ENCODE data around the gene LMNB1. TPM values are rescaled to one million over a fixed set of nuclear protein-coding genes. Genes with fewer than 3 reads are reported as not detected.
A peak's percentile ranks its signal among the peaks of the same experiment; 100 is the strongest.
"Not testable (repeated sequence)": the region's sequence is repeated elsewhere in the genome, so short reads cannot be mapped to it uniquely, and the experiment has no call there.

LMNB1 gene
- polyA plus RNA-seq, 1 donor, result 48.9 TPM

DNA sequence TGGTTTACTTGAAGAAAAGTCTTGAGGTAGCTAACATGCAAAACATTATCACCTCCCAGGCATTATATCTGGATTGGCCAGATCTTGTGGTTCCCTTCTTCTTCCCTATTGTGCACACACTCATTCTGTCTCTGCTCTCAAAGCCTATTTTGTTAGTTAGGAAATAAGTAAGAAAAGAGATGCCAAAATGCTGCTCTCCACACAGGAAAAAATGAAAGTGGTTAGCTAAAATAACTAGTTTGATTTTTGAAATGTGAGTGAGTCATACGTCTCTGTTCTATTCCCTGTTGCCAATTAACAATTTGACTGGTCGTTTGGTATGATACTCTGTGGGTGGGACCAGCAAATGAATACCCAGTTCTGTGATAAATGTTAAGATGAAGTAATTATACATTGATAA, 28.1 kb downstream of the LMNB1 start:
- no peak for DNase-seq
- Histone ChIP-seq H3K4me1 (ENCODE audit: control insufficient read depth, insufficient read depth, low read length) (no peaks in the 10 kb centered on the region), H3K27me3 (ENCODE audit: control insufficient read depth, insufficient read depth, low read length) (no peaks in the 10 kb centered on the region), H3K4me3 (ENCODE audit: low read length) (no peak overlapping the region), H3K36me3 (ENCODE audit: control insufficient read depth, insufficient read depth, low read length) (peaks cover 17% of the 10 kb centered on the region), H3K27ac (ENCODE audit: low read length) (no peak overlapping the region), H3K9me3 (ENCODE audit: control insufficient read depth, low read depth, low read length) (no peaks in the 10 kb centered on the region)
- WGBS (ENCODE audit: insufficient coverage, low lambda C conversion rate), result 80% methylated on average over 1 of the region's 2 CpGs

DNA sequence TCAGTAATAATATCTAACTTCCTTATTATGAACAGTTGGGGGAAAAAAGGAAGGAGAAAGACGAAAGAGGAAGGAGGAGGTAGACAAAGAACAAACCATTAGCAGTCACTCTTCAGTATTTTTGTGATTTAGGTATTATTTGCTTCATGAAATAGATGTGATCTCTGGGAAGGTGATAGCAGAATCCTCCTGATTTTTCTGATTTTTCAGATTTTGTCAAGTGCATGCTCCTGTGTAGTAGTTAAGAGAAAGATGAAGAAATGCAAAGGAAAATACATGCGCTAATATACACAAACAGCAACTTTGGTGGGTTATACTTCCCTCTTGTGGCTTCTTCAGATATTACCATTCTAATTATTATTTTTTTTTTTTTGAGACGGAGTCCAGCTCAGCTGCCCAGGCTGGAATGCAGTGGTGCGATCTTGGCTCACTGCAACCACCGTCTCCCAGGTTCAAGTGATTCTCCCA, 31.6 kb downstream of the LMNB1 start:
- peaks cover 38% of the 10 kb centered on the region for H3K36me3 ChIP-seq (ENCODE audit: control insufficient read depth, insufficient read depth, low read length)
- no peaks in the 10 kb centered on the region for H3K9me3 ChIP-seq (ENCODE audit: control insufficient read depth, low read depth, low read length)
- H3K27me3 ChIP-seq (ENCODE audit: control insufficient read depth, insufficient read depth, low read length), result no peaks in the 10 kb centered on the region
- DNase-seq, result peak in 1 of 2 donors; percentile 21
- no peak overlapping the region for H3K27ac ChIP-seq (ENCODE audit: low read length)
- 100% methylated on average over 2 of the region's 5 CpGs for WGBS (ENCODE audit: insufficient coverage, low lambda C conversion rate)
- no peaks in the 10 kb centered on the region for H3K4me1 ChIP-seq (ENCODE audit: control insufficient read depth, insufficient read depth, low read length)
- H3K4me3 ChIP-seq (ENCODE audit: low read length), result no peak overlapping the region

DNA sequence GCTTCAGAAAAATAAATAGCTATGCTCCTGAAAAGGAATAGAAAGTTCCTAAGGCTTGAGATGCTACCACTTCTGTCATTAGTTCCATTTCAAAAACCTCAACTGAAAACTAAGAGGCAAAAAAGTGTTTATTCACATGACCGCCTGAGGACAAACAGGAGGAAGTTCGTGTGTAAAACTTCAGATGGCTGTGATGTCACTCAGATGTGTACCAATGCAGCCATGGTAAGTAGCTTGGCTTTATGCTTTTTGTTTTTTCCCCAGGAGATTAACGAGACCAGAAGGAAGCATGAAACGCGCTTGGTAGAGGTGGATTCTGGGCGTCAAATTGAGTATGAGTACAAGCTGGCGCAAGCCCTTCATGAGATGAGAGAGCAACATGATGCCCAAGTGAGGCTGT, 33.0 kb downstream of the LMNB1 start:
- no peaks in the 10 kb centered on the region for H3K4me1 ChIP-seq (ENCODE audit: control insufficient read depth, insufficient read depth, low read length)
- H3K27ac ChIP-seq (ENCODE audit: low read length), result no peak overlapping the region
- no peaks in the 10 kb centered on the region for H3K9me3 ChIP-seq (ENCODE audit: control insufficient read depth, low read depth, low read length)
- 82% methylated on average over 2 of the region's 7 CpGs for WGBS (ENCODE audit: insufficient coverage, low lambda C conversion rate)
- peaks cover 41% of the 10 kb centered on the region for H3K36me3 ChIP-seq (ENCODE audit: control insufficient read depth, insufficient read depth, low read length)
- H3K4me3 ChIP-seq (ENCODE audit: low read length), result no peak overlapping the region
- DNase-seq, result no peak
- H3K27me3 ChIP-seq (ENCODE audit: control insufficient read depth, insufficient read depth, low read length), result no peaks in the 10 kb centered on the region

DNA sequence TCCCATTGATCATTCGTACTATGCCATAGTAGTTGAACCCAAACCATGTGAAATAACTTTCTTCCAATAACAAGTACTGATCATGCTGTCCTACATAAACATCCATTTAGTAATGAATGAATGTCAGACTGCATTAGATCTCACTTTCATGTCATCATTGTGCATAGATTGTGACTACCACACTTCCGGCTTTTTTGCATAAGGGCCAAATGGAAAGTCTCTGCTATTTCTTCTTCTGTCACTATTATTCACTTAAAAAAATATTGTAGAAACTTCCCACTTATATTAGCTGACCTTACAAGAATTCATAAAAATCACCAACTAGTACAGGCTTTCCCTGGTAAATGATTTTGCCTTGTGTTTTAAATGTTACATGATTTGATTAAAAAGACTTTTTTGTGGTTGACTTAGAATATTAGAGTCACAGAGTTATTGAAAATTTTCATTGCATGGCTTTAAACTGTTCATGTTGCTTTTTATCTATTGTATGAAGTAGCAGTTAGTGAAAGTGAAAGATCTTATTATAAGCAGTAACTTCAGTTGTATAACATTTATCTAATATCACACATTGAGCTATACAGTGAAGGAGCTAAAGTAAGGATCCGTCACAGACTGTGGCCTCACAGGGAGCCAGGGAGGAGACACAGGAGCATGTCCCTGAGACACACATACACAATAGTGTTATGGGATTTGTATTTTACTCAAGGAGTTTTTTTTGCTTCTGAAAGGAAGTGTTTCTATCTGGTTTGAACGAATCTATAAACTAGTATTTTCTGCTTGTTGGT, 33.9 kb downstream of the LMNB1 start:
- Histone ChIP-seq H3K27ac (ENCODE audit: low read length) (no peak overlapping the region), H3K36me3 (ENCODE audit: control insufficient read depth, insufficient read depth, low read length) (peaks cover 35% of the 10 kb centered on the region), H3K4me1 (ENCODE audit: control insufficient read depth, insufficient read depth, low read length) (no peaks in the 10 kb centered on the region), H3K4me3 (ENCODE audit: low read length) (no peak overlapping the region), H3K27me3 (ENCODE audit: control insufficient read depth, insufficient read depth, low read length) (no peaks in the 10 kb centered on the region), H3K9me3 (ENCODE audit: control insufficient read depth, low read depth, low read length) (no peaks in the 10 kb centered on the region)
- WGBS (ENCODE audit: insufficient coverage, low lambda C conversion rate), result 100% methylated on average over 2 of the region's 4 CpGs
- DNase-seq, result no peak

DNA sequence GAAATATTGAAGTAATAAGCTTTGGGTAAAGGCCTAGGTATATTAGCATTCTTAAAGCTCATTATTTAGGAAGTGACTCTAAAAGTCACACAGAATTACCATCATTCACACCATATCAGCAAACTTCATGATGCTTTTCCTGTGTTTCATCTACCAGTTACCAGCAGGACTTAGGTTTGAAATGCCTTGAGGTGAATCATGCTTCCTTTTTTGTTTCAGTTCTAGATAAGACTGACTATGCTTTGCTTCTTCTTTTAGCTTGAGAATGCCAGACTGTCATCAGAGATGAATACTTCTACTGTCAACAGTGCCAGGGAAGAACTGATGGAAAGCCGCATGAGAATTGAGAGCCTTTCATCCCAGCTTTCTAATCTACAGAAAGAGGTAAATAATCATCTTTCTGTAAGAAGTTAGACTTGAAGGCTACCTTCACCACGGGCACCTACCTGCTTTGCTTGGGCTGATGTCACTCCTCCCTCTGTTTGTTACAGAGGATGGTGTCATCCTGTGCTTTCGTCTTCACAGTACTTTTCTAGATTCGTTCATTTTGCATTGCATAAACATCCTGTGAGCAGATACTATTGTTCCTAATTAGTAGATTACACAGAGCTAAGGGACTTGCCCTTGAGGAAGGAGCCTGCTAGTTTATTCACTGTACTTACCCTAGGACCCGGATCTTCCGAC, 34.7 kb downstream of the LMNB1 start:
- Histone ChIP-seq H3K4me3 (ENCODE audit: low read length) (no peak overlapping the region), H3K27ac (ENCODE audit: low read length) (no peak overlapping the region), H3K4me1 (ENCODE audit: control insufficient read depth, insufficient read depth, low read length) (no peaks in the 10 kb centered on the region), H3K36me3 (ENCODE audit: control insufficient read depth, insufficient read depth, low read length) (peaks cover 31% of the 10 kb centered on the region), H3K27me3 (ENCODE audit: control insufficient read depth, insufficient read depth, low read length) (no peaks in the 10 kb centered on the region), H3K9me3 (ENCODE audit: control insufficient read depth, low read depth, low read length) (no peaks in the 10 kb centered on the region)
- WGBS (ENCODE audit: insufficient coverage, low lambda C conversion rate), result no CpG with 5 or more reads among the region's 6 CpGs
- no peak for DNase-seq

DNA sequence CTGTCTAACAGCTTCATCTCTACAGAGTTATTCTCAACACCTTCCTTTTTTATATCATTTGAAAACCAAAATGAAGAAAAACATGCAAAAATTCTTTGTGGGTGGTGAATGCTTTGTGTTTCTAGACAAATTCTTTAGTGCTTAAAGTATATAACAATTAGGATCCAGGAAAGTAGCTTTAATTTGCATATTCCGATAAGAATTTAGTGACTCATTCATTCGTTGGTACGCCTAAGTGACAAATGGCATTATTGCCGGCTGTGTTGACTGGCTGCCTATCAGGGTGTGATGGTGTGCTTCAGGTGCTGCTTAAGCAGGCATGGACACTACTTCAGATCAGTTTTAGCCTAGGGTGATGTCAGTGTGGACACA, 35.2 kb downstream of the LMNB1 start:
- no peak overlapping the region for H3K4me3 ChIP-seq (ENCODE audit: low read length)
- H3K27ac ChIP-seq (ENCODE audit: low read length), result no peak overlapping the region
- no peaks in the 10 kb centered on the region for H3K27me3 ChIP-seq (ENCODE audit: control insufficient read depth, insufficient read depth, low read length)
- peaks cover 36% of the 10 kb centered on the region for H3K36me3 ChIP-seq (ENCODE audit: control insufficient read depth, insufficient read depth, low read length)
- H3K9me3 ChIP-seq (ENCODE audit: control insufficient read depth, low read depth, low read length), result no peaks in the 10 kb centered on the region
- WGBS (ENCODE audit: insufficient coverage, low lambda C conversion rate), result no CpG with 5 or more reads among the region's 4 CpGs
- no peaks in the 10 kb centered on the region for H3K4me1 ChIP-seq (ENCODE audit: control insufficient read depth, insufficient read depth, low read length)
- no peak for DNase-seq

DNA sequence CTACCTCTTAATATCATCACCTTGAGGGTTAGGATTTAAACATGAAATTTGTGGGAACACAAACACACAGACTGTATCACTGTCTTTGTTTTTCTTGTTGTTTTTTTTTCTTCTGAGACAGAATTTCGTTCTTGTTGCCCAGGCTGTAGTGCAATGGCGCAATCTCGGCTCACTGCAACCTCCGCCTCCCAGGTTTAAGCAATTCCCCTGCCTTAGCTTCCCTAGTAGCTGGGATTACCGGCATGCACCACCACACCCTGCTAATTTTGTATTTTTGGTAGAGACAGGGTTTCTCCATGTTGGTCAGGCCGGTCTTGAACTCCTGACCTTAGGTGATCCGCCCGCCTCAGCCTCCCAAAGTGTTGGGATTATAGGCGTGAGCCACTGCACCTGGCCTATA, 36.9 kb downstream of the LMNB1 start:
- H3K27me3 ChIP-seq (ENCODE audit: control insufficient read depth, insufficient read depth, low read length); DNase-seq; H3K9me3 ChIP-seq (ENCODE audit: control insufficient read depth, low read depth, low read length); H3K27ac ChIP-seq (ENCODE audit: low read length); H3K4me3 ChIP-seq (ENCODE audit: low read length); H3K4me1 ChIP-seq (ENCODE audit: control insufficient read depth, insufficient read depth, low read length): not testable (repeated sequence)
- WGBS (ENCODE audit: insufficient coverage, low lambda C conversion rate), result 100% methylated on average over 1 of the region's 9 CpGs
- peaks cover 40% of the 10 kb centered on the region for H3K36me3 ChIP-seq (ENCODE audit: control insufficient read depth, insufficient read depth, low read length)

DNA sequence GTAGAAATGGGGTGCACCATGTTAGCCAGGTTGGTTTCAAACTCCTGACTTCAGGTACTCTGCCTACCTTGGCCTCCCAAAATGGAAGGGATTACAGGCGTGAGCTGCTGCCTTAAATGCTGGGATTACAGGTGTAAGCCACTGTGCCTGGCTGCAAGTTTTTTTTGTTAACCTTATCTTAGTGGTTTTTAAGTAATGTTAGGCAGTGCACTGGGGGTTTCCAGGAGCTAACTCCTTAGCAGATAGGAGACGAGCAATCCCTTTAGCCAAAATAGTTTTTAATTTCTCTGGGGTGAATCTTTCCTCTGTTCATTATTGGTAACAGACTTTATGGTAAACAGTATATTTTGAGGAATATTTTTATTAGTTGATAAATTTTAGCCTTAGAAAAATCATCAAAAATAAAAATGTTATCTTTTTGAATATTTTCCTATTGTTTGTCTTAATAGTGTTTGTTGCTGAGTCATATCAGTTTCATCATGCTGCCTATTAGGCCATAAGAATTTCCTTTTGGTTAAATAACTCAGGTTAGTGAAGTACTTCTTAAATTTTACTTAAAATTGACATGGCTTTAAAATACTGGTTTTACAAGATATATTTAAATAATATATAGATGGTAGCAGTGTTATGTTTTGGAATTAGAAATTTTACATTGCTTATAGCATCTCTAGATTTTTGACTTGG, 37.9 kb downstream of the LMNB1 start:
- Histone ChIP-seq H3K4me3 (ENCODE audit: low read length) (no peak overlapping the region), H3K9me3 (ENCODE audit: control insufficient read depth, low read depth, low read length) (no peaks in the 10 kb centered on the region), H3K36me3 (ENCODE audit: control insufficient read depth, insufficient read depth, low read length) (peaks cover 45% of the 10 kb centered on the region), H3K27ac (ENCODE audit: low read length) (no peak overlapping the region), H3K27me3 (ENCODE audit: control insufficient read depth, insufficient read depth, low read length) (no peaks in the 10 kb centered on the region), H3K4me1 (ENCODE audit: control insufficient read depth, insufficient read depth, low read length) (no peaks in the 10 kb centered on the region)
- DNase-seq, result no peak
- WGBS (ENCODE audit: insufficient coverage, low lambda C conversion rate), result no CpG with 5 or more reads among the region's 2 CpGs

DNA sequence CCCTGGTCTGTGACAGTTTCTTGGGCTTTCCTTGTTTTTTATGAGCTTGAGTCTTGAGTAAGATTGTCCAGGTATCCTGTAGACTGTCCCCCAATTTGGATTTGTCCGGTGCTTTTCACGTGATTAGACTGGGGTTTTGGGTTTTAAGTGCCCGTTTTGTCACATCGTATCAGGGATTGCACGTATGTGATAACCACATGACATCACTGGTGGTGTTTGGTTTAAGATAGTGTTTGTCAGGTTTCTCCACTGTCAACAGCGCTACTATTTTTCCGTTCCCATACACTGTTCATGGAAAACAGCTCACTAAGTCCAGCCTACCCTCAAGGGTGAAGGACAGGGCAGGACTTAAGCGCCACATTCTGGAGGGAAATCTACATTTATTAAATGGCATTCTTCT, 39.7 kb downstream of the LMNB1 start:
- Histone ChIP-seq H3K27ac (ENCODE audit: low read length) (no peak overlapping the region), H3K27me3 (ENCODE audit: control insufficient read depth, insufficient read depth, low read length) (no peaks in the 10 kb centered on the region), H3K36me3 (ENCODE audit: control insufficient read depth, insufficient read depth, low read length) (peaks cover 41% of the 10 kb centered on the region), H3K4me1 (ENCODE audit: control insufficient read depth, insufficient read depth, low read length) (no peaks in the 10 kb centered on the region), H3K9me3 (ENCODE audit: control insufficient read depth, low read depth, low read length) (no peaks in the 10 kb centered on the region), H3K4me3 (ENCODE audit: low read length) (no peak overlapping the region)
- no peak for DNase-seq
- WGBS (ENCODE audit: insufficient coverage, low lambda C conversion rate), result no CpG with 5 or more reads among the region's 8 CpGs

DNA sequence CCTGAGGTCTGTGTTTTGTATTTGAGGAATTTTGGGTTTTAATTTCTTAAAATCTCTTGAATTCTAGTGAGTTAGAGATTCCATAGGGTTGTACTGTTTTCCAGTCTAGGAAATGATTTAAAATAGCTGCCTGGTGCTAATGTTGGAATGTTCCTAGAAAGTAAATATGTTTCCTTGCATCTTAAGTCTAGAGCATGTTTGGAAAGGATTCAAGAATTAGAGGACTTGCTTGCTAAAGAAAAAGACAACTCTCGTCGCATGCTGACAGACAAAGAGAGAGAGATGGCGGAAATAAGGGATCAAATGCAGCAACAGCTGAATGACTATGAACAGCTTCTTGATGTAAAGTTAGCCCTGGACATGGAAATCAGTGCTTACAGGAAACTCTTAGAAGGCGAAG, 41.8 kb downstream of the LMNB1 start:
- DNase-seq, result no peak
- H3K4me3 ChIP-seq (ENCODE audit: low read length), result no peak overlapping the region
- H3K27me3 ChIP-seq (ENCODE audit: control insufficient read depth, insufficient read depth, low read length), result no peaks in the 10 kb centered on the region
- H3K4me1 ChIP-seq (ENCODE audit: control insufficient read depth, insufficient read depth, low read length), result no peaks in the 10 kb centered on the region
- 100% methylated on average over 4 of the region's 4 CpGs for WGBS (ENCODE audit: insufficient coverage, low lambda C conversion rate)
- H3K9me3 ChIP-seq (ENCODE audit: control insufficient read depth, low read depth, low read length), result no peaks in the 10 kb centered on the region
- H3K36me3 ChIP-seq (ENCODE audit: control insufficient read depth, insufficient read depth, low read length), result peaks cover 29% of the 10 kb centered on the region
- H3K27ac ChIP-seq (ENCODE audit: low read length), result no peak overlapping the region

All from large intestine (tissue), 3 donors.